GM19238 (cell line): Measurements from ENCODE around the gene PPP1R3E.
"Not testable (repeated sequence)": the region's sequence is repeated elsewhere in the genome, so short reads cannot be mapped to it uniquely, and the experiment has no call there.

ENCODE experiments used
- DNase-seq: peaks from one replicate; pipeline ENCODE4 v3.0.0; 2011; ENCODE audit warnings: low spot score; ENCODE audit not compliant: insufficient read length

PPP1R3E gene, protein sequence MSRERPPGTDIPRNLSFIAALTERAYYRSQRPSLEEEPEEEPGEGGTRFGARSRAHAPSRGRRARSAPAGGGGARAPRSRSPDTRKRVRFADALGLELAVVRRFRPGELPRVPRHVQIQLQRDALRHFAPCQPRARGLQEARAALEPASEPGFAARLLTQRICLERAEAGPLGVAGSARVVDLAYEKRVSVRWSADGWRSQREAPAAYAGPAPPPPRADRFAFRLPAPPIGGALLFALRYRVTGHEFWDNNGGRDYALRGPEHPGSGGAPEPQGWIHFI

DNA sequence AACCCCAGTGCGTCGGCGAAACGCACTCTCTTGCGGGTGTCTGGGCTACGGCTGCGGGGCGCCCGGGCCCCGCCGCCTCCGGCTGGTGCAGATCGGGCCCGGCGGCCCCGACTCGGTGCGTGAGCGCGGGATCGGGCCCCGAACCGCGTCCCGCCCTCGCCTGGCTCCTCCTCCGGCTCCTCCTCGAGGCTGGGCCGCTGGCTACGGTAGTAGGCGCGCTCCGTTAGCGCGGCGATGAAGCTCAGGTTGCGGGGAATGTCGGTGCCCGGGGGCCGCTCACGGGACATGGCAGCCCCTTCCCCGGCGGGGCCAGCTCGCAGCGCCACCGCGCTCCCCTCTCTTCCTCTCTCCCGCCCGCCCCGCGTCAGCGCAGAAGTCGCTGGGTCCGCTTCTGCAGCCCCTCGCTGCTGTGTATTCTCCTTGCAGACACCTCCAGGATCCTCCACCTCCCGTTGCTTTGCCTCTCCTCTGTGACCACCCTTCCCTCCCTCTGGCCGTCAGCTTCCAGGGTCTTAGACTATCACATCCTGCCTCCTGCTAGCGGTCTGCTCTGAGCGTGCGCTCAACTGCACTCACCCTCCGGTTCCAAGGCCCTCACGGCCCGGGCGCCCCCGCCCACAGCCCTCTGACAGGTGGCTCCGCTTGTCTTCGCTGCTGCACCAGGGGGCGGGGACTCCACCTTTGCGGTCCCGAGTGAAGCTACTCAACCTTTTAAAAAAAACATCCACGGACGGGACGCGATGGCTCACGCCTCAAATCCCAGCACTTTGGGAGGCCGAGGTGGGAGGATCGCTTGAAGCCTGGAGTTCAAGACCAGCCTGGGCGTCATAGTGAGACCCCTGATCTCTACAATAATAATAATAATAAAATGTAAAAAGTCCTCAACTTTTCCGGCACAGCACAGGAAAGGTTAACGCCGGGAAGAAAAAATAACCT is at the start of gene PPP1R3E:
TSS of gene PPP1R3E (minus strand) at position 570 of the 936 bp plus-strand sequence. CDS start at position 287, 283 bp downstream.
- DNase-seq, result peak; percentile 70

DNA sequence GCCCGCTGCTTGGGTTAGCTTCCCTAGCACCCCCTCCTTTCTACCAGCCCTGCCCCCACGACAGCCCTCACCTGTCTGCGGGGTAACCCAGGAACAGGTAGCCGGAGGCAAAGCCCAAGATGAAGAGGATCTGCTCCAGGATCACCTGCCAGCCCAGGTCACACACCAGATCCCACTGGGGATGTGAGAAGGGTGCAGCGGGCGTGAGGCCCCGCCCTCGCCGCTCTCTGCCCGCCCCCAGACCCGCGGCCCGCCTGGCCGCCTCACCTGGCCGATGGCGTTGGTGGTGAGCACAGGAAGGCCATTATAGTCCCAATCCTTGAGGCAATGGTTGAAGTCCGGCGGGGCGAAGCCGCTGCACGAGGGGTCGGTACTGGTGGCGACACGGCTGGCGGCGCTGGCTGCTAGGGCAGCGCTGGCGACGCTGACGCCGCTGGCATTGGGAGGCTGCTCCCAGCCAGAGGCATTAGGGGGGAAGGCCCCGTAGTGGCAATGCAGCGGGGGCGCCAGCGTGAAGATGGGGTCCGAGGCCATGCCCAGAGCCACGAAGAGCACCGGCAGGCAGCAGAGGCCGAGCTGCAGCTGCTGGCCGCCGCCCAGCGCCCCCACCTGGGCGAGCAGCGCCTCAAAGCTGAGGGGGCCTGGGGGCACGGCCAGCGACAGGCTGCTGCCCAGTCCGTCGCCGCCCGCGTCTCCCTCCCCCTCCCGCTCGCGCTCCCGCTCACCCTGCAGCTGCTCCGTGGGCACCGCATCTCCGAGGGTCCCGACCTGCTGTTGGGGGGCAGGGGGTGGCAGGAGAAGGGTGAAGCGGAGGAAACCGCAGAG is 49.2 kb upstream of the PPP1R3E start:
- DNase-seq, result no peak

DNA sequence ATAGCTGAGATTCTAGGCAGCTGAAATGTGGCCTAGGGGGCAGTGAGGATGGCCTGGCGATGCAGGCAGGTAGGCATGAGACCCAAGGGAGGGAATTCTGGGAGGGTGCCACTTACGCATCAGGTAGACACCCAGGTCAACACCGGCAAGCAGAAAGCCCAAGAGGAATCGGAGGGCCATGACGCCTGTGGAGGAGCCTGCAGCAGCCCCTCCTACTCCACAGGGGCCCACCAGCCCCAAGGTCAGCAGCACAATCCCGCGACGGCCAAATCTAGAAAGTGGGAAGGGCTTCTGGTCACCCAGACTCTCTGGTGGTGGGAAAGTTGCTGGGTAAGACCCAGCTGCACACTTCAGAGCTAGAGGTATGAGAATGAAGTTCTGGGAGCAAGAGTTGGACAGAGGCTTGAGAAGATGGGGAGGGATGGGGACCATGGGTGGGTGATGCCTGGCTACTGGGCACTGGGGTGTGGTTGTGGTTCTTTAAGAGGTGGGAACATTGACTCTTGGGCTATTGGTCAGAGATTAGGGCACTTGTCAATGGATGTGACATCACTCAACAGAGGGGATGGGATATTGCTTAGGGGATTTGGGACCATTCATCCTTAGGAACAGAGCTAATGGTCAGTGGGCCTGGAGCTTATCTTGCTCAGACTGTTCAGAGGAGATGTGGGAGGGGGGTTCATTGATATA is 46.6 kb upstream of the PPP1R3E start:
- DNase-seq, result no peak

DNA sequence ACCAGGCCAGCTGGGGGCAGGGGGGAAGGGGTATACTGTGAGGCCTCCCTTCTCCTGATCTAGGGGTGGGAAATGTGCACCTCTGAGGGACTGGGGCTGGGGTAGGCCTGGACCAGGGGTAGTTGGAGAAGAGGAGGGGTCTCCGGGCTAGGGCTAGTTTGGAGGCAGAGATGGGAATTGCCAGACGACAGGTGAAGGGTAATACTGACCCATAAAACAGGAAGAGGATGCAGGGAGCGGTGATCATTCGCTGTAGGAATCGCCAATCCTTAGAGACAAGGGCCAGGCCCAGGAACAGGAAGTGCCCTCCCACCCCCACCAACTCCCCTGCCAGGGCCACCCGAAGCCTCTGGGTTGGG is 45.6 kb upstream of the PPP1R3E start:
- DNase-seq, result no peak

DNA sequence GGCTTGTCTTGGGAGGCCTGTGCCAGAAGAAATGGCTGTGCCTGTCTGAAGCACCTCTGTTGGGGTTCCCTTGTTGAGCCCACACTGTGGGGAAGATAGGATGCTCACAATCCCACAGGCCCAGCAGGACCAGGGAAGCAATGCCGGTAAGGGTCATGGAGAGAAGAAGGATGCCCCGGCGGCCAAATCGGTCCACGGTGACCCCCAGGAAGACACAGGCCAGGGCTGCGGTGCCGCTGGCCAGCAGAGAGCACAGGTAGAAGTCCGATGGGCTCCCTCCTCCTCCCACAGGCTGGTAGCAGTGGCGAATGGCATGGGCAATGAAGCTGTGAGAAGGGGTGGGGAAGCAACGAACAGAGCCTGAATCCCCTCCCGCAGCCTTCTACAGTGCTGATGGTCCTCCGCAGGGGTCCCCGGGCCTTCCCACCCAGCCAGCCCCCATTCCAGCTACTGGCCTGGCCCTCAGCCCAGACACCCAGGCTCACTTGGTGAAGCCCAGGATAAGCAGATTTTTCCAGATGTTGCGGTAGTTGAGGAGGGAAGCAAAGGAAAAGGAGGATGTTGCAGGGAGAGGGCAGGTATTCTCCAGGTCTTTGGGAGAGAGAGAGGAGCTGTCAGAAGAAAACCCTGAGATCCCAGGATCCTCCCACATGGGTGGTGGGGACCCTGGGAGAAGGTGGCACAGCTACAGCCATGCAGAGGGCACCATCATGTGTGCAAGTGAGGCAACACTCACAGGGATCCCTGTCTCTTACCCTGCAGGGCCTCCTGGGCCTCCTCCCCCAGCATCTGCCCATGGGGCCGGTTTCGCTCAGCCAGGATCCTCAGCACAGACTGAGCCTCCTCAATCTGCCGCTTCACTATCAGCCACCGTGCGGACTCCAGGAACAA is 45.0 kb upstream of the PPP1R3E start:
- DNase-seq, result no peak

DNA sequence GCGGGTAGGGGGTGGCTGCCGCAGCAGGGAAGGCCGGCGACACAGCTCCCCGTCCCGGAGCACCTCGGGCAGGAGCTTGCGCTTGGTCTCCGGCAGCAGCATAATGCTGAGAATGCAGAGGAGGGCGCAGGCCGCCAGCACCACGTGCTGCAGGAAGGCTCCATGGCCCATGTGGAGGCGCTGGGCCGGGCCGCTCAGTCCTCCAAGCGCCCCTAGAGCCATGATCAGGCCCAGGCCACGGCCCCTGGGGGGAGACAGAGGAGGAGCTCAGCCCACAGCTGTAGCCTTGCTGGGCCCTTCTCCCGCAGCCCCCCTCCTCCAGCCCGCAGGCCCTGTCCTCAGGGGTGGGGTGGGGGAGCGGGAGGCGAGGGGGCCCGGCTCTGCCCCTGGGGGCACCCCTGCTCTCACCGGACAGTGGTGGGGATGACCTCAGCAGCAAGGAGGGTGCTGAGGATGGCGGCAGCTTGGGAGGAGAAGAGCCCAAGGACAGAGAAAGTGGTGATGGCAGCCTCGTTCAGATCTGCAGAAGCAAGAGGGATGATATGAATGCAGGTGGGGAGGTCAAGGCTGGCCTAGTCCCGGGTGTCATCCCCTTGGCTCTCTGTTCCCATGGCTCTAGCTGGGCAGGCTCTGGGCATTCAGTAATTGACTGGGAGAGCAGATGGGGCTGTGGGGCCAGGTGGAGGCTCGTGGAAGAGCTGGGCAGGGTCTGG is 44.2 kb upstream of the PPP1R3E start:
- DNase-seq, result no peak

DNA sequence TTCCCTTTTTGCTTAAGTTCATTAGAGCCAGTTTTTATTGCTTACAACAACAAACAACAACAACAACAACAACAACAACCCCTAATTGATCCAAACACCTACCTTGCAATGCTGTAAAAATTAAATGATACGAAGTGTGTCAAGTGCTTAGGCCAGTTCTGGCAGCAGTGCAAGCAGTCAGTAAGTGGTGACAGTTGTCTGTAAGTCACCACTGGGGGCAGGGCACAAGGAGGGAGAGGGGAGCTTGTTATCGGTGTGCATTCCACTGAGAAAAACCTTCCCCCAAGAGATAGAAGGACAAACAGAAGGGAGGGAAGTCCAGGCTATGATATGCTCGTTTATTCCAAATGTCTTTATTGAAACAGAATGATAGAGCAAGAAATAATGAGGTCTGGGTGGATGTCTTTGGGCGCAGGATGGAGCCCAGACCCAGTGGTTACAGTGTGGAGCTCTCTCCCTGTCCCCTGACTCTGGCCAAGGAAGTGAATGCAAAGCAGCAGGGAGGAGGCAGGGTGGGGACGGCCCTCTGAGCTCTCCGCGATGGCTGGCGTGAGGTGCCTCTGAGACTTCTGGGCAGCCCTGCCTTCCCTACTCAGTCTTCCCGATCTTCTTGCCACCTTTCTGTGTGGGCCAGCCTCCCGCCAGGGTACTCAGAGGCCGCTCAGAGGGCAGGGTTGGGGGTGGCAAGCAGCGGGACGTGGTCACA is 43.5 kb upstream of the PPP1R3E start:
- DNase-seq, result no peak

DNA sequence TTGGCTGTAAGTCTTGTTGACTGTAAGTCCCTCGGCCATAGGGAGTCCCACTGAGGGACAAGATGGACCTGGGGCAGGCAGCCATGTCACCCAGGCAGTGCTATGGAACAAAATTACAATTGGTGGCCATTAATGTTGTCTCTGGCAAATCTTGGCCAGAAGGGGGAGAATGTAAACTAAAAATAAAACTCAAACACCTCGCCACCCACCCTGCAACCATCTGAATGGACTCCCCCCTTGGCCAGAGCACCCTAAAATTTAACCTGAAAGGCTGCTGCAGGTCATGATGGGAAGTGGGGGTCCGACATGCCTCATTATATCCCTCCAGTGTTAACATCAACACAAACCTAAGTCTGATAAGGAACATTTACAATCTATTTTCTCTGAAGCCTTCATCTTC is 41.8 kb upstream of the PPP1R3E start:
- DNase-seq, result no peak

DNA sequence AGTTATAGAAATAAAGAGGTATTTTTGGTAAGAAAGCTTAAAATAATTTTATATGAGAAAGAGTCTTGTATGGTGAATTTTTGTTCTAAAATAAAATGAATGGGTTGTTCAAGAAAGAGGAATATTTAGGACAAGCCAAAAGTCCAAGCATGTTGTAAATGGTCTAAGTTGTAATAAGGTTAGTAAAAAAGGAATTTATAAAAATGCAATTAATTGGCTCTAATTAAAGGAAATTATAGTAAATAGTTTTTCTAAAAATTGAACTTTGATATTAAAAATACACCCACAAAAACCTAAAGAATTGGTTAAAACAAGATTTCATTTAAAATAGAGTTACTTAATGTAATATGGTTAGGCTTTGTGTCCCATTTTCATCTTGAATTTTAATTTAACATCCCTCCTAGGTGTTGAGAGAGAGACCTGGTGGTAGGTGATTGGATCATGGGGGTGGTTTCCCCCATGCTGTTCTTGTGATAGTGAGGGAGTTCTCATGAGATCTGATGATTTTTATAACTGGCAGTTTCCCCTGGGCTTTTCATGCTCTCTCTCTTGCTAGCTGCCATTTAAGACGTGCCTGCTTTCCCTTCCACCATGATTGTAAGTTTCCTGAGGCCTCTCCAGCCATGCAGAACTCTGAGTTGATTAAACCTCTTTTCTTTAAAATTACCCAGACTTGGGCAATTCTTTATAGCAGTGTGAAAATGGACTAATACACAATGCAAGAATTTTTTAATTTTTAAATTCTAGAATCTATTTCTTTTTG is 37.0 kb upstream of the PPP1R3E start:
- no peak for DNase-seq

DNA sequence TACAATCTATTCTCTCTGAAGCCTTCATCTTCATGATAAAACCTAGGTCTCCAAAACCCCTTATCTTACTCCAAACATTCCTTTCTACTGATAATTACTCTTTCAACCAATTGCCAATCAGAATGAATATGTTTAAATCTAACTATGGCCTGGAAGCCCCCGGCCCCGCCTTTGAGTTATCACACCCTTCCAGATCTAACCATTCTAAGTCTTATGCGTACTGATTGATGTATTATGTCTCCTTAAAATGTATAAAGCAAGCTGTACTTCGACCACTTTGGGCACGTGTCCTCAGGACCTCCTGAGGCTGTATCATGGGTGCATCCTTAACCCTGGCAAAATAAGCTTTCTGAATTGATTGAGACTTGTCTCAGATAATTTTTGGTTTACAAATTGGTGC is 33.0 kb upstream of the PPP1R3E start:
- no peak for DNase-seq

DNA sequence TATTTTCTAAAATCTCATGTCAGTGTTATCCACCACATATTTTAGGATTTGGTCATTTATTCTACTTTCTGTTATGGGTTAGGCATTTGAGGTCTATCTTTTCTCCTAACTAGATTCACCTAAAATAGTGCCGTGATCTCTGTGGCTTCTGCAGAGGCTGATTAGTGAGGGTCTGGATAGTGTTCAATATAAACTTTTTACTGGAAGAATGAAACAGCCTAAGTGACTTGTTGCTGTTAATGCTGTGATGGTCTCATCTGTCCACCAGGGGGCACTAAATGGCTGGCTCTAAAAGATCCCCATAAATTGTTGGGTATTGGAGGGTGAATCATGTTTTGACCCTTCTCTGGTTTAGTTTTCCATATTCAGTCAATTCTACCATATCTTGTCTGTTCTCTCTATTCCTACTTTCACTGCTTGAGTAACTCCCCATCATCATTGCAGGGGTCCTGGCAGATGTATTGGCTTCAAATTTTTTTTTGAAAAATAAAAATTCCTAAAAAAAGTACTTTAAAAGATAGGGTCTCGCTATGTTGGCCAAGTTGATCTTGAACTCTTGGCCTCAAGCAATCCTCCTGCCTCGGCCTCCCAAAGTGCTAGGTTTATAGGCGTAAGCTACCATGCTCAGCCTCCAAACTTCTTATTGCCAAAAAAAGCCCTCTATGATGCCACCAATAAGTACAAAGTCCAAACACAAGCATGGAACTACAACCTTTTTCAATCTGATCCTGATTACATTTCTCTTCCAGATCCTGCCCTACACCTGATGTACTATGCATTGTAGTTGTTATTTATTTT is 25.5 kb upstream of the PPP1R3E start:
- peak; percentile 58 for DNase-seq

DNA sequence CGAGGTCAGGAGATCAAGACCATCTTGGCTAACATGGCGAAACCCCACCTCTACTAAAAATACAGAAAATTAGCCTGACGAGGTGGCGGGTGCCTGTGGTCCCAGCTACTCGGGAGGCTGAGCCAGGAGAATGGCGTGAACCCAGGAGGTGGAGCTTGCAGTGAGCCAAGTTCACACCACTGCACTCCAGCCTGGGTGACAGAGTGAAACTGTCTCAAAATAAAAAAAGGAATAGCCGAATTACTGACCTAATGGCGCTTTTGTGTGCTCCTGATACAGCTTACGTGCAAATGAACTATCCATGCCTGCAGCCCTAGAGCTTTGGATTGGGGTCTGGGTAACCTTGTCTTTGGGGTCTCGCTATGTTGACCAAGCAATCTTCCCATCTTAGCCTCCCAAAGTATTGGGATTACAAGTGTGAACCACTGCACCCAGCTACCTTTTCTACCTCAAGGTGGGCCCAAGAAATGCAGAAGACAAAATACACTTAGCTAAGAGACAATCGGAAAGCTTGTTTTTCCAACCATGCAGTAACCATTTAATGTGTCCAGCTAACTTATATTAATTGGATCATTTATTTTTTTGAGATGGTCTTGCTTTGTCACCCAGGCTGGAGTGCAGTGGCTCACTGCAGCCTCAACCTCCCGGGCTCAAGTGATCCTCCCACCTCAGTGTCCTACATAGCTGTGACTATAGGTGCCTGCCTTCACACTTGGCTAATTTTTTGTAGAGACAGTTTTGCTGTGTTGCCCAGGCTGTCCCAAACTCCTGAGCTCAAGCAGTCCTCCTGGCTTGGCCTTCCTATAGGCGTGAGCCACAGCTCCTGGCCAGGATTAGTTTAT is 24.1 kb upstream of the PPP1R3E start:
- no peak for DNase-seq

DNA sequence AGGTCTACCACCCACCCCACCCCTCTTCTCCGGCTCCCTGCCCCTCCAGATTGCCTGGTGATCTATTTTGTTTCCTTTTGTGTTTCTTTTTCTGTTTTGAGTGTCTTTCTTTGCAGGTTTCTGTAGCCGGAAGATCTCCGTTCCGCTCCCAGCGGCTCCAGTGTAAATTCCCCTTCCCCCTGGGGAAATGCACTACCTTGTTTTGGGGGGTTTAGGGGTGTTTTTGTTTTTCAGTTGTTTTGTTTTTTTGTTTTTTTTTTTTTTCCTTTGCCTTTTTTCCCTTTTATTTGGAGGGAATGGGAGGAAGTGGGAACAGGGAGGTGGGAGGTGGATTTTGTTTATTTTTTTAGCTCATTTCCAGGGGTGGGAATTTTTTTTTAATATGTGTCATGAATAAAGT is 23.1 kb upstream of the PPP1R3E start:
- not testable (repeated sequence) for DNase-seq

DNA sequence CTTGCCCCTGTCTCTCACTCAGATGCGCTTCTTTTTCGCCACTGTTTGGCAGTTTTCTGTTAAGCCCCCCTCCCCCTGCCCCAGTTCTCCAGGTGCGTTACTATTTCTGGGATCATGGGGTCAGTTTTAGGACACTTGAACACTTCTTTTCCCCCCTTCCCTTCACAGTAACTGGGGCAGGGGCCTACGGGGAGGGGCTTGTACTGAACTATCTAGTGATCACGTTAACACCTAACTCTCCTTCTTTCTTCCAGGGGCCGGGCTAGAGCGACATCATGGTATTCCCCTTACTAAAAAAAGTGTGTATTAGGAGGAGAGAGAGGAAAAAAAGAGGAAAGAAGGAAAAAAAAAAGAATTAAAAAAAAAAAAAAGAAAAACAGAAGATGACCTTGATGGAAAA is 22.3 kb upstream of the PPP1R3E start:
- no peak for DNase-seq

DNA sequence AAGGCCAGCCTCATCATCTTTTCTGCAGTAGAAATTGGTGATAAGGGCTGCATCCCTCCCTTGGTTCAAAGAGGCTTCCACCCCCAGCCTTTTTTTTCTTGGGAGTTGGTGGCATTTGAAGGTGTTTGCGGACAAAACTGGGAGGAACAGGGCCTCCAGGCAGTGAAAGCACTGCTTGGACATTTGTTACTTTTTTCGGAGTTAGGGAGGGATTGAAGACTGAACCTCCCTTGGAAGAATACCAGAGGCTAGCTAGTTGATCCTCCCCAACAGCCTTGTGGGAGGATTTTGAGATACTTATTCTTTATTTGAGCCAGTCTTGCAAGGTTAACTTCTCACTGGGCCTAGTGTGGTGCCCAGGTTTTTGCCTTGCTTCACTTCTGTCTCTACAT is 21.8 kb upstream of the PPP1R3E start:
- no peak for DNase-seq

DNA sequence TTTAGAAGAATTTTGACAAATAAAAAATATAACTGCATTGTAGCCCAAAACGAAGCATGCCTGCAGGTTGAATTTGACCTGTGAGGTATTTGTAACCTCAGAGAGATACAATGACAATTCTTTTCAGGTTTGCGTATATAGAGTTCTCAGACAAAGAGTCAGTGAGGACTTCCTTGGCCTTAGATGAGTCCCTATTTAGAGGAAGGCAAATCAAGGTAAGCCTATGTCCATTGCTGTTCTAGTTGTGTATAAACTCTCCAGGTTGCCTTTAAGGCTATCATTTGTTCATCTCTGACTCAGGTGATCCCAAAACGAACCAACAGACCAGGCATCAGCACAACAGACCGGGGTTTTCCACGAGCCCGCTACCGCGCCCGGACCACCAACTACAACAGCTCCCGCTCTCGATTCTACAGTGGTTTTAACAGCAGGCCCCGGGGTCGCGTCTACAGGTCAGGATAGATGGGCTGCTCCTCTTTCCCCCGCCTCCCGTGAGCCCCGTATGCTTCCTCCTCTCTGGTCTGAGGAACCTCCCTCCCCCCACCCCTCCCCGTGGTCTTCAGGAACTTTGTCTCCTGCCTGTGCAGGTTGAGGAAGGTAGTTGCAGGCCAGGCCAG is 21.3 kb upstream of the PPP1R3E start:
- no peak for DNase-seq
